LNCaP clone FGC (cell line): ENCODE results near the gene TMEM255A.

Experiments
- DNase-seq: peaks from one replicate; pipeline ENCODE4 v3.0.0-alpha.2; 2011; ENCODE audit warnings: low read depth
- H3K4me3 ChIP-seq: 2 replicates; pipeline ENCODE4 v1.5.1; 2011; ENCODE audit warnings: mild to moderate bottlenecking, low read depth, low read length, control low read depth
- TF ChIP-seq, protein P1 (sequence below): IDR thresholded peaks from 2 replicates; pipeline ENCODE4 v1.5.1; 2012; ENCODE audit warnings: mild to moderate bottlenecking; ENCODE audit not compliant: control insufficient read depth, insufficient read depth; ENCODE audit errors: extremely low read depth

Gene TMEM255A

DNA sequence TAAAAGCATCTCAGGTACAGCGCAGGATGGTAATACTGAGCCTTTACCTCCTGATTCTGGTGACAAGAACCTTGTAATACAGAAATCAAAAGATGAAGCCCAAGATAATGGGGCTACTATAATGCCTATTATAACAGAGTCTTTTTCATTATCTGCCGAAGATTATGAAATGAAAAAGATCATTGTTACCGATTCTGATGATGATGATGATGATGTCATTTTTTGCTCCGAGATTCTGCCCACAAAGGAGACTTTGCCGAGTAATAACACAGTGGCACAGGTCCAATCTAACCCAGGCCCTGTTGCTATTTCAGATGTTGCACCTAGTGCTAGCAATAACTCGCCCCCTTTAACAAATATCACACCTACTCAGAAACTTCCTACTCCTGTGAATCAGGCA is 57.5 kb downstream of the TMEM255A start:
- TF ChIP-seq, protein P1, sequence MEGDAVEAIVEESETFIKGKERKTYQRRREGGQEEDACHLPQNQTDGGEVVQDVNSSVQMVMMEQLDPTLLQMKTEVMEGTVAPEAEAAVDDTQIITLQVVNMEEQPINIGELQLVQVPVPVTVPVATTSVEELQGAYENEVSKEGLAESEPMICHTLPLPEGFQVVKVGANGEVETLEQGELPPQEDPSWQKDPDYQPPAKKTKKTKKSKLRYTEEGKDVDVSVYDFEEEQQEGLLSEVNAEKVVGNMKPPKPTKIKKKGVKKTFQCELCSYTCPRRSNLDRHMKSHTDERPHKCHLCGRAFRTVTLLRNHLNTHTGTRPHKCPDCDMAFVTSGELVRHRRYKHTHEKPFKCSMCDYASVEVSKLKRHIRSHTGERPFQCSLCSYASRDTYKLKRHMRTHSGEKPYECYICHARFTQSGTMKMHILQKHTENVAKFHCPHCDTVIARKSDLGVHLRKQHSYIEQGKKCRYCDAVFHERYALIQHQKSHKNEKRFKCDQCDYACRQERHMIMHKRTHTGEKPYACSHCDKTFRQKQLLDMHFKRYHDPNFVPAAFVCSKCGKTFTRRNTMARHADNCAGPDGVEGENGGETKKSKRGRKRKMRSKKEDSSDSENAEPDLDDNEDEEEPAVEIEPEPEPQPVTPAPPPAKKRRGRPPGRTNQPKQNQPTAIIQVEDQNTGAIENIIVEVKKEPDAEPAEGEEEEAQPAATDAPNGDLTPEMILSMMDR: no peak
- DNase-seq: no peak
- H3K4me3 ChIP-seq: no peak overlapping the region

- TF ChIP-seq, protein P1: no peak
- DNase-seq: no peak
These were observed 59.7 kb downstream of the TMEM255A start for GRCh38 chrX:120251471-120252011.

GRCh38 chrX:120250522-120251271 is 60.6 kb downstream of the TMEM255A start, which contains the start of gene ZBTB33:
Gene ZBTB33, plus strand, starts transcription at chrX:120250812. Its CDS starts 2,604 bp downstream, at chrX:120253416.
- DNase-seq: peak; percentile 77

More at GRCh38 chrX:120251471-120252011, 59.7 kb downstream of the TMEM255A start:
- peak overlapping the region; percentile 73 for H3K4me3 ChIP-seq

DNA sequence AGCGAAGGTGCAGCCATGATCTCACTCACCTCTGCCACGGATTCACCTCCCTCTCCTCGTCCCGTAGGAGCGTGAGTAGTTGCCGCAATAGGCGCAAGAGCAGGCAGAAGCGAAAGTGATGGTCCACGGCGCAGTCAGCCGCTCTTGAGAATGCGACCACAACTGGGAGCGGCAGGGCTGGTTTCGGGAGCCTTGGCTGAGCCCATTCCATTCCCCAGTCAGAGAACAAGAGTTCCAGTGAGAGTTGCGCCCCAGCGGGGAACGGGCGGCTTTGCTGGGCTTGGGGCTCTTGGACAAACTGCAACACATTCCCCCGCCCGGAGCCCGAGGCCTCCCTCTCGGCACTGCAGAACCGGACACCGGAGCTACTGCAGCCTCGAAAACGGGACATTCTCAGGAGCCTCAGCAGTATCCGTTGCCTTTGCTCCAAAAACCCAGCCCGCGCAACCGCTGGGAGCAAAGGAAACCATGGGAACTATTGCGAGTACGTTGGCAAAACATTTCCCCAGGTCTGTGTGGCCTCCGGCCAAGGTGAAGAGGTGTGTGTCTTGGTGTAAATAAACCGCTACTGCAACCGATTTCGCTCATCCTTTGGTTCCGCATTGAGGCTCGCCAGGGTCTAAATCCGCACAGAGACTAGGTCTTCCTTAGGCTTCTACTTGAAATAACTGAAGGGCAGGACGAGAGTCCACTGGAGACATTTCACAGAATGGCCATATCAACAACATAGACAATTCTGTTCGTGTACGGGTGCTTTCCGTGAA is 66.3 kb downstream of the TMEM255A start:
- peak overlapping the region; percentile 80 for H3K4me3 ChIP-seq
- peak; percentile 74 for DNase-seq
- TF ChIP-seq, protein P1: no peak

More at GRCh38 chrX:120250522-120251271, 60.6 kb downstream of the TMEM255A start, which contains the start of gene ZBTB33:
- TF ChIP-seq, protein P1: peak; percentile 78
- peak within 1 kb of the TSS; percentile 73 for H3K4me3 ChIP-seq

GRCh38 chrX:120244395-120244734 is 66.9 kb downstream of the TMEM255A start:
- no peak for DNase-seq
- peak overlapping the region; percentile 80 for H3K4me3 ChIP-seq
- TF ChIP-seq, protein P1: no peak

DNA sequence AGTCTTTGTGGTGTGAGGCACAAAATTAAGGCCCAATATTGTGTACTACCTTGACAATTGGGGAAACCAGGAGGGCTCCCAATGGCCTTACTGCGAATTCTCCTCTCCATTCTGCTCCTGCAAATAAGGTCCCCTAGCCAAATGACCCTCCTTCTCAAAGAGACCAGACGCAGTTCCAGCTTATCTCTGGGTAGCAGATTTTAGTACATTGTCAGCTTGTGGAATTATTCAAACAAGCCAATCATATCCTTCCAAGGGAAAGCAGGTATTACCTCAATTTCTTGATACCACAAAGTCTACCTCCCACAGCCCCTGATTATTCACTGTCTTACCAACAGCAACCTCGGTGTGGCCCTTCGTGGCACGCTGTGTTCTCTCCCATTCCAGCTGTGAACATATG is 68.4 kb downstream of the TMEM255A start:
- no peak for DNase-seq
- no peak overlapping the region for H3K4me3 ChIP-seq
- TF ChIP-seq, protein P1: no peak
